Measurements from ENCODE around the gene RNASE4.
"Not testable (repeated sequence)": the region's sequence is repeated elsewhere in the genome, so short reads cannot be mapped to it uniquely, and the experiment has no call there.

Gene RNASE4, protein sequence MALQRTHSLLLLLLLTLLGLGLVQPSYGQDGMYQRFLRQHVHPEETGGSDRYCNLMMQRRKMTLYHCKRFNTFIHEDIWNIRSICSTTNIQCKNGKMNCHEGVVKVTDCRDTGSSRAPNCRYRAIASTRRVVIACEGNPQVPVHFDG

DNA sequence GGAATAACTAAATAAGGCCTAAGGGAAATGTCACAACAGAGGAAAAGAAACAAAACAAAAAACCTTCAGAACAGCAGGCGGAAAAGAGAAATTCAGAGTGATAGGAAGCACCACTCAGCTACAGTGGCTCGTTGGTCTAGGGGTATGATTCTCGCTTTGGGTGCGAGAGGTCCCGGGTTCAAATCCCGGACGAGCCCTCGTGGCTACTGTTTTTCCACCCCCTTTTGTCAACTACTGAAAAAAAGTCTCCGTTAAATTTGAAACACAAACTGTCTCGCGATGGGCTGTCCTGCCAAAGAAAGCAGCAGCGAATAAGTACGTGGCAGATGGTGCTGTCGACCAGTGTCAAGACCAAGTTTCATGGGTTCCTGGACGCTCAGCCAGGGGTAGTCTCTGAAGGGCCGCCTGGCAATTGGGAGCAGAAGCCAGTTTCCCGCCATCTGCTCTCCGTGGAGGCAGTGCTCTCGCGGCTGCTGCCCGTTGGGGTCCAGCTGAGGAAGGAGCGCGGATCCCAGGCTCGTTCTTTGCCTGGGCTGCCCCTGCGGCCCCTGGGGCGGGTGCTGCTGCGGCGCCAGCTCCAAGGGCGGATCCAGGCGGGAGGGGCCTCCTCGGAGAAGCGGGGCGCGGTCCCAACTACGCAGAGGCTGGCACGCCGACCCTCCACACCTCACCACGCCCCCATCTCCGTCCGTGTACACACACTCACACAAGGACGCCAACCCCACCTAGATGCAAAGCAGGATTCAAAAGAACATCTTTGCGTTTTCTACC, at the start of gene RNASE4:
Gene RNASE4, plus strand, starts transcription at position 670 of the 771 bp plus-strand sequence. CDS start 14,812 bp downstream, outside the sequence.
- TF ChIP-seq, protein P1, sequence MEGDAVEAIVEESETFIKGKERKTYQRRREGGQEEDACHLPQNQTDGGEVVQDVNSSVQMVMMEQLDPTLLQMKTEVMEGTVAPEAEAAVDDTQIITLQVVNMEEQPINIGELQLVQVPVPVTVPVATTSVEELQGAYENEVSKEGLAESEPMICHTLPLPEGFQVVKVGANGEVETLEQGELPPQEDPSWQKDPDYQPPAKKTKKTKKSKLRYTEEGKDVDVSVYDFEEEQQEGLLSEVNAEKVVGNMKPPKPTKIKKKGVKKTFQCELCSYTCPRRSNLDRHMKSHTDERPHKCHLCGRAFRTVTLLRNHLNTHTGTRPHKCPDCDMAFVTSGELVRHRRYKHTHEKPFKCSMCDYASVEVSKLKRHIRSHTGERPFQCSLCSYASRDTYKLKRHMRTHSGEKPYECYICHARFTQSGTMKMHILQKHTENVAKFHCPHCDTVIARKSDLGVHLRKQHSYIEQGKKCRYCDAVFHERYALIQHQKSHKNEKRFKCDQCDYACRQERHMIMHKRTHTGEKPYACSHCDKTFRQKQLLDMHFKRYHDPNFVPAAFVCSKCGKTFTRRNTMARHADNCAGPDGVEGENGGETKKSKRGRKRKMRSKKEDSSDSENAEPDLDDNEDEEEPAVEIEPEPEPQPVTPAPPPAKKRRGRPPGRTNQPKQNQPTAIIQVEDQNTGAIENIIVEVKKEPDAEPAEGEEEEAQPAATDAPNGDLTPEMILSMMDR (IDR thresholded peaks at IDR 0.05; ENCODE audit: low read depth, low read length): no peak
- peak within 1 kb of the TSS; percentile 82 to 91 for H3K4me3 ChIP-seq (replicated peaks in 1 of 2; ENCODE audit: low read depth in 2 of 2, low read length in 2 of 2)
- peak; percentile 88 to 95 for DNase-seq (ENCODE audit: low read depth in 2 of 2)

DNA sequence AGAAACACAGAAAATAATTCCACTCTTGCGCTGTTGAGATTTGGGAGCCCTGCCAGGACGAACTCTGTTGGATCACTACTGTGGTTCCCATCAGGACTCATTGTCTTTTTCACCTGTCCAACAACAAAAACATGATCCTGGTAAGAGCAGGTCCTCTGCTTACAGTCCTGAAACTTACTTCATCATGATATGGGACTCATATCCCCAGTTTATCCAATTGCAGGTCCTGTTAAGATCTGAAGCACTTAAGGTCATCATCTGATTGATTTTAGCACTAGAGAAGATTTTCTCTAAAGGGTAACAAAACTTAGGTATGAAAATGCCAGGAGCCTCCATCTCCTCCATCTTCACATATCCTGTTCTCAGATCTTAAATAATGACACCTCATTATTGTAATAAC, 42.8 kb upstream of the RNASE4 start, which contains the start of gene OR6S1:
Gene OR6S1, minus strand, starts transcription at position 101 of the 400 bp plus-strand sequence. Its CDS starts 0 bp downstream, at position 101.
- no peak for DNase-seq (ENCODE audit: low read depth in 2 of 2)
- no peak within 1 kb of the TSS for H3K4me3 ChIP-seq (replicated peaks in 1 of 2; ENCODE audit: low read depth in 2 of 2, low read length in 2 of 2)
- TF ChIP-seq, protein P1 (IDR thresholded peaks at IDR 0.05; ENCODE audit: low read depth, low read length): no peak

DNA sequence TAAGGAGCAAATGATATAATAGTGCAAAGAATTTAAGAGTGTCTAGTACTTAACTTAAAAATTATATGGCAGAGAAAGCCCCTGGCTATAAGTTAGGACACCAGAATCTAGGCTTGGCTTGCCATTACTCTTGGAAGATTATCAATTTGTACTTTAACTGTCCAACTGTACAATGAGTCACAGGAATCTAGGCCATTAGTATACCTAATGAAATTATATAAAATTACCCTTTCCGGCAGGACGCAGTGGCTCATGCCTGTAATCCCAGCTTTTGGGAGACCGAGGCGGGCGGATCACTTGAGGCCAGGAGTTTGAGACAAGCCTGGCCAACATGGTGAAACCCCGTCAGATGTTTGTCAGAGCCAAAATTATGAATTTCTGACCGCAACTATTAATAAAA, 42.2 kb upstream of the RNASE4 start:
- no peak overlapping the region for H3K4me3 ChIP-seq (replicated peaks in 1 of 2; ENCODE audit: low read depth in 2 of 2, low read length in 2 of 2)
- TF ChIP-seq, protein P1 (IDR thresholded peaks at IDR 0.05; ENCODE audit: low read depth, low read length): no peak
- DNase-seq (ENCODE audit: low read depth in 2 of 2): no peak

DNA sequence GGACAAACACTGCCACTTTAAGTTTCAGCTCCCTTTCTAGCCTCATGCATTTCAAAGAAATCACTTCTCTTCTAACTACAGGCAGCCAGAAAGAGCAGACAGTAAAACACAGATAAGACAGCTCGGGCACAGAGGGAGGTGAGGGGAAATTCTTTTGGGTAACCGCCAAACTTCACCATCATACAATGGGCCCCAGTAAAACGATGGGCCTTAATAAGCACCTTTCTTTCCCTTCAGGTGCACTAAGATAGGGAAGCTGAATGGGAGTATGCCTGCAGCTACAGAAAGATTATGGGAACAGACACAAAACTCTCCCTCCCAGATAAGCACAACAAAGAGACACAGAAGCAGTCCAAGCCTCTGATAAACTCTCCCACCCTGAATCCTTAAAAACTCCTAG, 41.6 kb upstream of the RNASE4 start:
- not testable (repeated sequence) for H3K4me3 ChIP-seq (replicated peaks in 1 of 2; ENCODE audit: low read depth in 2 of 2, low read length in 2 of 2)

DNA sequence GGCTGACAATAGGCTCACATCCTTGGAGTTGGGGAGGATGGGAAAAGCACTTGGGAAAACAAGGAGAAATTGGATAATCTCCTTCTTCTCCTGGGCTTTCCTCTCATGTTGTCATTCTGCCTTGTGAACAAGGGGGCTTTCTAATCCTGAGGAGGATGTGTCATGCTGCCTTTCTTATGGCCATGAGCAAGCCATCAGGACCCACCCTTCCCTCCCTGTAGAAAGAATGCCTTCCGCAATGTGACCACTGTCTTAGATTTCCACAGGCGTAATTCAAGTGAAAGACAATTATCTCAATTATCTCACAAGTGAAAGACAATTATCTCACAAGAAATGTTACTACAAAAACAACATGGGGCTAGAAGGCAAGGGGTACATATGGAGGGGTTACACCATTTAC, 39.8 kb upstream of the RNASE4 start:
- no peak for DNase-seq (ENCODE audit: low read depth in 2 of 2)
- TF ChIP-seq, protein P1 (IDR thresholded peaks at IDR 0.05; ENCODE audit: low read depth, low read length): no peak
- no peak overlapping the region for H3K4me3 ChIP-seq (replicated peaks in 1 of 2; ENCODE audit: low read depth in 2 of 2, low read length in 2 of 2)

More for the DNA sequence above, 41.6 kb upstream of the RNASE4 start:
- DNase-seq (ENCODE audit: low read depth in 2 of 2): not testable (repeated sequence)

DNA sequence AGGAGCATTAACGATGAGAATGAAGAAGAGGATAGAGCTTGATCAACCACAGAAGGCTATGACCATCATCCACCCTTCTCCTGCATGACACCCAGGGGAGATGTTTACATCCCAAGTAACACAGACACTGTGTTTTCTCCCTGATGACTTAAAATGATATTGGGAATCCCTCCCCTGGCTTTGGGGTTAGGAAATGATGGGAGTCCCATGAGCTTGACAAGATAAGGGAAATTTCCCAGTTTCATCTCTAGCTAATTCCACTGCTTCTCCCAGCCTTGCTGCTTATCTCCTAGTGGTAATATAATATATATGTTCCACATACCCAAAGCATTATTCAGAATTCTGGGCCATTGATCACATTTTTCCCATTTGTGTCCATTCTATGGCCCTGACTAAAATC, 38.9 kb upstream of the RNASE4 start:
- TF ChIP-seq, protein P1 (IDR thresholded peaks at IDR 0.05; ENCODE audit: low read depth, low read length): no peak
- DNase-seq (ENCODE audit: low read depth in 2 of 2): no peak
- H3K4me3 ChIP-seq (replicated peaks in 1 of 2; ENCODE audit: low read depth in 2 of 2, low read length in 2 of 2): no peak overlapping the region

All from cardiac fibroblast (primary cell).